ENCODE data around the gene HDAC1. TPM values are rescaled to one million over a fixed set of nuclear protein-coding genes. Genes with fewer than 3 reads are reported as not detected.

The HDAC1 gene
- total and polyA plus RNA-seq, 2 donors (not counting 1 experiment from before 2014, with no cell fraction given), result 100 to 159 TPM

DNA sequence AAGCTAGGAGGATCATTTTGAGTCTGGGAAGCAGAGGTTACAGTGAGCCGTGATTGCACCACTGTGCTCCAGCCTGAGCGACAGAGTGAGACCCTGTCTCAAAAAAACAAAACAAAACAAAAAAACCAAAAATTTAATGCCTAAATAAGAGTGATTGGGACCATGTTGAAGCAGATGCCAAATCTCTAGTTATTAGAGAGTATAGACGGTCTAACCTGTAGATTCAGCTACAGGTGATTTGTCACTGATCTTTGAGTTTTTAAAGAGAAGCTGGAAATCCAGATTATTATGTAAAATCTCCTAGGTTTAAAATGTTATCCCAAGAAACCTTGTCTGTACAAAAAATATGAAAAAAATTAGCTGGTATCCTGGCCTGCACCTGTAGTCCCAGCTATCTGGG is 11.5 kb downstream of the HDAC1 start:
- no peak for TF ChIP-seq EZH2 (IDR thresholded peaks at IDR 0.05; ENCODE audit: low read length, missing control alignments)
- TF ChIP-seq, protein P1, sequence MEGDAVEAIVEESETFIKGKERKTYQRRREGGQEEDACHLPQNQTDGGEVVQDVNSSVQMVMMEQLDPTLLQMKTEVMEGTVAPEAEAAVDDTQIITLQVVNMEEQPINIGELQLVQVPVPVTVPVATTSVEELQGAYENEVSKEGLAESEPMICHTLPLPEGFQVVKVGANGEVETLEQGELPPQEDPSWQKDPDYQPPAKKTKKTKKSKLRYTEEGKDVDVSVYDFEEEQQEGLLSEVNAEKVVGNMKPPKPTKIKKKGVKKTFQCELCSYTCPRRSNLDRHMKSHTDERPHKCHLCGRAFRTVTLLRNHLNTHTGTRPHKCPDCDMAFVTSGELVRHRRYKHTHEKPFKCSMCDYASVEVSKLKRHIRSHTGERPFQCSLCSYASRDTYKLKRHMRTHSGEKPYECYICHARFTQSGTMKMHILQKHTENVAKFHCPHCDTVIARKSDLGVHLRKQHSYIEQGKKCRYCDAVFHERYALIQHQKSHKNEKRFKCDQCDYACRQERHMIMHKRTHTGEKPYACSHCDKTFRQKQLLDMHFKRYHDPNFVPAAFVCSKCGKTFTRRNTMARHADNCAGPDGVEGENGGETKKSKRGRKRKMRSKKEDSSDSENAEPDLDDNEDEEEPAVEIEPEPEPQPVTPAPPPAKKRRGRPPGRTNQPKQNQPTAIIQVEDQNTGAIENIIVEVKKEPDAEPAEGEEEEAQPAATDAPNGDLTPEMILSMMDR (conservative IDR thresholded peaks at IDR 0.05 in 1 of 2, IDR thresholded peaks at IDR 0.05 in 1 of 2; ENCODE audit: low read depth in 1 of 2, low read length in 2 of 2), result no peak
- H3K79me2 ChIP-seq (ENCODE audit: control insufficient read depth, insufficient read depth, low read length), result peaks cover 15% of the 10 kb centered on the region
- no peak for DNase-seq (ENCODE audit: low read depth in 2 of 2)
- H3K27me3 ChIP-seq (ENCODE audit: control insufficient read depth, insufficient read depth, low read length), result no peaks in the 10 kb centered on the region
- H3K36me3 ChIP-seq (ENCODE audit: control insufficient read depth, insufficient read depth, low read length), result peaks cover 7% of the 10 kb centered on the region
- no peaks in the 10 kb centered on the region for H3K9me3 ChIP-seq (ENCODE audit: control insufficient read depth, insufficient read depth, low read depth, low read length)
- H3K4me1 ChIP-seq (ENCODE audit: control insufficient read depth, extremely low read depth, insufficient read depth, low read length), result no peaks in the 10 kb centered on the region
- no peak overlapping the region for H2AFZ ChIP-seq (ENCODE audit: low read length)
- H3K4me2 ChIP-seq (ENCODE audit: extremely low read depth, insufficient read depth, low read length), result no peak overlapping the region
- H4K20me1 ChIP-seq (ENCODE audit: control insufficient read depth, extremely low read depth, insufficient read depth, low read length), result no peaks in the 10 kb centered on the region
- no peak overlapping the region for H3K9ac ChIP-seq (ENCODE audit: insufficient read depth, low read length)
- H3K4me3 ChIP-seq (replicated peaks in 1 of 4; ENCODE audit: control extremely low read depth in 1 of 4, insufficient read depth in 1 of 4, low read depth in 3 of 4, low read length in 4 of 4), result no peak overlapping the region
- no peak overlapping the region for H3K27ac ChIP-seq (ENCODE audit: insufficient read depth, low read length)

DNA sequence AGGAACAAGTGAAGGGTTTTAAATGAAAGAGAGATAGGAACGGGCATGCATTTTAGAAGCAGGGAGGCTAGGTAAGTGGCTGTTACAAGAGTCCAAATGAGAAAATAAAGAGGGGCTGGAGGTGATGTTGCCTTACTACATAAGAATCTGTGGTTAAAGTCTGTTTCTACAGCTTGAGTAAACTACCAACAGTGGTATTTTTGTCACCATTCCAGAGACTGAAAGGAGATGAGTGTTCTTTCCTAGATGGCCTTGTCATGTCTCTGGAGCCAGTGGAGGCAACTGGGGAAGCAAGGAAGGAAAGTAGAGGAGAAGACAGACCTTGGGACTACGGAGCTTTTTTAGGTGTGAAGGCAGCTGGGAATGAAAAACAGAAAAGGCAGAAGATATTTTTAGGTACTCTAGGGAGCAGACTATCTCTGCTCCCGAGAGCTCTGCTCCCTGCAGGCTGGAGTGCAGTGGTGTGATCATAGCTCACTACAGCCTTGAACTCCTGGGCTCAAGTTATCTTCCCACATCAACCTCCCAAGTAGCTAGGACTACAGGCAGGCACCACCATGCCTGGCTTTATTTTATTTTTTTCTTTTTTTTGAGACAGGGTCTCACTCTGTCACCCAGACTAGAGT is 12.2 kb downstream of the HDAC1 start:
- H3K36me3 ChIP-seq (ENCODE audit: control insufficient read depth, insufficient read depth, low read length), result peaks cover 7% of the 10 kb centered on the region
- H3K4me1 ChIP-seq (ENCODE audit: control insufficient read depth, extremely low read depth, insufficient read depth, low read length), result no peaks in the 10 kb centered on the region
- no peaks in the 10 kb centered on the region for H3K9me3 ChIP-seq (ENCODE audit: control insufficient read depth, insufficient read depth, low read depth, low read length)
- H3K9ac ChIP-seq (ENCODE audit: insufficient read depth, low read length), result no peak overlapping the region
- no peak overlapping the region for H3K4me3 ChIP-seq (replicated peaks in 1 of 4; ENCODE audit: control extremely low read depth in 1 of 4, insufficient read depth in 1 of 4, low read depth in 3 of 4, low read length in 4 of 4)
- TF ChIP-seq, protein P1 (conservative IDR thresholded peaks at IDR 0.05 in 1 of 2, IDR thresholded peaks at IDR 0.05 in 1 of 2; ENCODE audit: low read depth in 1 of 2, low read length in 2 of 2), result no peak
- TF ChIP-seq EZH2 (IDR thresholded peaks at IDR 0.05; ENCODE audit: low read length, missing control alignments), result no peak
- H2AFZ ChIP-seq (ENCODE audit: low read length), result no peak overlapping the region
- peaks cover 17% of the 10 kb centered on the region for H3K79me2 ChIP-seq (ENCODE audit: control insufficient read depth, insufficient read depth, low read length)
- no peaks in the 10 kb centered on the region for H4K20me1 ChIP-seq (ENCODE audit: control insufficient read depth, extremely low read depth, insufficient read depth, low read length)
- no peaks in the 10 kb centered on the region for H3K27me3 ChIP-seq (ENCODE audit: control insufficient read depth, insufficient read depth, low read length)
- no peak overlapping the region for H3K4me2 ChIP-seq (ENCODE audit: extremely low read depth, insufficient read depth, low read length)
- no peak overlapping the region for H3K27ac ChIP-seq (ENCODE audit: insufficient read depth, low read length)
- DNase-seq (ENCODE audit: low read depth in 2 of 2), result peak in 1 of 2 donors; percentile 58

GRCh38 chr1:32305310-32305709 is 13.4 kb downstream of the HDAC1 start:
- Histone ChIP-seq H3K9ac (ENCODE audit: insufficient read depth, low read length) (no peak overlapping the region), H3K4me3 (replicated peaks in 1 of 4; ENCODE audit: control extremely low read depth in 1 of 4, insufficient read depth in 1 of 4, low read depth in 3 of 4, low read length in 4 of 4) (no peak overlapping the region), H3K4me2 (ENCODE audit: extremely low read depth, insufficient read depth, low read length) (no peak overlapping the region), H3K79me2 (ENCODE audit: control insufficient read depth, insufficient read depth, low read length) (peaks cover 10% of the 10 kb centered on the region), H3K36me3 (ENCODE audit: control insufficient read depth, insufficient read depth, low read length) (peaks cover 5% of the 10 kb centered on the region), H3K27ac (ENCODE audit: insufficient read depth, low read length) (no peak overlapping the region), H3K9me3 (ENCODE audit: control insufficient read depth, insufficient read depth, low read depth, low read length) (no peaks in the 10 kb centered on the region), H3K27me3 (ENCODE audit: control insufficient read depth, insufficient read depth, low read length) (no peaks in the 10 kb centered on the region), H2AFZ (ENCODE audit: low read length) (no peak overlapping the region), H3K4me1 (ENCODE audit: control insufficient read depth, extremely low read depth, insufficient read depth, low read length) (no peaks in the 10 kb centered on the region), H4K20me1 (ENCODE audit: control insufficient read depth, extremely low read depth, insufficient read depth, low read length) (no peaks in the 10 kb centered on the region)
- no peak for DNase-seq (ENCODE audit: low read depth in 2 of 2)
- TF ChIP-seq, protein P1 (conservative IDR thresholded peaks at IDR 0.05 in 1 of 2, IDR thresholded peaks at IDR 0.05 in 1 of 2; ENCODE audit: low read depth in 1 of 2, low read length in 2 of 2), result no peak
- no peak for TF ChIP-seq EZH2 (IDR thresholded peaks at IDR 0.05; ENCODE audit: low read length, missing control alignments)

All from fibroblast of lung (primary cell).